ENCODE measurements around the gene CGREF1. TPM values are rescaled to one million over a fixed set of nuclear protein-coding genes. Genes with fewer than 3 reads are reported as not detected.

The CGREF1 gene
- total RNA-seq, 1 donor from 2014 or later: 0.31 TPM

GRCh38 chr2:27159271-27159670, 40.3 kb upstream of the CGREF1 start:
- TF ChIP-seq CTCF (IDR thresholded peaks at IDR 0.05): no peak
- Mint-ChIP-seq H3K4me1 (peaks cover 15% of the 10 kb centered on the region), H3K27ac (no peak overlapping the region), H3K4me3 (no peak overlapping the region), H3K9me3 (no peaks in the 10 kb centered on the region), H3K27me3 (peaks cover 6% of the 10 kb centered on the region), H3K36me3 (ENCODE audit: low read depth) (no peaks in the 10 kb centered on the region)
- POLR2A ChIA-PET: no interaction called here
- DNase-seq: no peak
- no peak for ATAC-seq (ENCODE audit: low read depth)
- intact Hi-C loops (cut with micrococcal nuclease): no loop called here
- CTCF ChIA-PET: no interaction called here

- Mint-ChIP-seq H3K4me3 (no peak overlapping the region), H3K27me3 (peaks cover 9% of the 10 kb centered on the region), H3K9me3 (no peaks in the 10 kb centered on the region), H3K27ac (no peak overlapping the region), H3K4me1 (peaks cover 9% of the 10 kb centered on the region), H3K36me3 (ENCODE audit: low read depth) (no peaks in the 10 kb centered on the region)
- TF ChIP-seq CTCF (IDR thresholded peaks at IDR 0.05): no peak
- no peak for DNase-seq
- ChIA-PET POLR2A (no interaction called here), CTCF (no interaction called here)
- intact Hi-C loops (cut with micrococcal nuclease): no loop called here
- no peak for ATAC-seq (ENCODE audit: low read depth)
These were observed 39.5 kb upstream of the CGREF1 start for GRCh38 chr2:27158468-27158867.

GRCh38 chr2:27155069-27155520, 36.2 kb upstream of the CGREF1 start:
- Mint-ChIP-seq H3K36me3 (ENCODE audit: low read depth) (no peaks in the 10 kb centered on the region), H3K4me3 (no peak overlapping the region), H3K9me3 (no peaks in the 10 kb centered on the region), H3K27ac (no peak overlapping the region), H3K27me3 (peaks cover 15% of the 10 kb centered on the region), H3K4me1 (no peaks in the 10 kb centered on the region)
- TF ChIP-seq CTCF (IDR thresholded peaks at IDR 0.05): no peak
- POLR2A ChIA-PET: no interaction called here
- ATAC-seq (ENCODE audit: low read depth) (no peak), DNase-seq (no peak)
- intact Hi-C loops (cut with micrococcal nuclease): no loop called here
- CTCF ChIA-PET: no interaction called here

GRCh38 chr2:27154488-27154887, 35.6 kb upstream of the CGREF1 start:
- no peaks in the 10 kb centered on the region for H3K36me3 Mint-ChIP-seq (ENCODE audit: low read depth)
- CTCF ChIA-PET: no interaction called here
- TF ChIP-seq CTCF (IDR thresholded peaks at IDR 0.05): no peak
- intact Hi-C loops (cut with micrococcal nuclease): no loop called here
- H3K27me3 Mint-ChIP-seq: peaks cover 15% of the 10 kb centered on the region
- no peak for DNase-seq
- no peak for ATAC-seq (ENCODE audit: low read depth)
- POLR2A ChIA-PET: no interaction called here
- no peaks in the 10 kb centered on the region for H3K9me3 Mint-ChIP-seq
- H3K4me1 Mint-ChIP-seq: no peaks in the 10 kb centered on the region
- no peak overlapping the region for H3K4me3 Mint-ChIP-seq
- no peak overlapping the region for H3K27ac Mint-ChIP-seq

DNA sequence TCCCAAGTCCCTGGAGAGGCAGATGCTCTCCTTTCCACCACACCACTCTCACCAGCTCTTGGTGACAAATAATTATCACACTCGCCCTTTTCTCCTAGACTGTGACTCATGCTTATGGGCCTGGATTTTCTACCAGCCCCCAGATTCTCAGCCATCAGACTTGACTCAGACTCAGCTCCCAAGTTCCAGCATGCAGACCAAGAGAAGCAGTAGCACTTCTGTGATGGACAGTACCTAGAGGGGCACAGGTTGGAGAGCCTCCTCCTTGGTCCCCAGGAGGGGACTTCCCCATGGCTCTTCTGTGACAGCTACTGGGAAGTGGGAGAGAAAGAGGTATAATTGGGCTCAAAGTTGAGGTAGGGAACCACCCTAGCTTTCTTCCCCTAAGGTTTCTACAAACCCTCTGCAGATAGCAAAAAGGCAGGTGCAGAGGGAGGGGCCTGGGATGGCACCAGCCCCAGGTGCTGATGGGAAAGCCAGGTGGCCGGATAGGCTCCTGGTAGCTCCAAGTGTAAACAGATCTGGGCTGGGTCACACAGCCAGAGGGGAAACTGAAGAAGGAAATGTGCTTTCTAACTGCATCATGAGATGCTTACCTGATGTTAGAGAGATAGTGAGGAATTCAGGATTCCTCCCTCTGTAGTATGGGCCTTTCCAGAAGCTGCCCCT, 34.0 kb upstream of the CGREF1 start:
- DNase-seq (no peak), ATAC-seq (ENCODE audit: low read depth) (no peak)
- TF ChIP-seq CTCF (IDR thresholded peaks at IDR 0.05): no peak
- CTCF ChIA-PET: no interaction called here
- Mint-ChIP-seq H3K9me3 (no peaks in the 10 kb centered on the region), H3K4me3 (no peak overlapping the region), H3K27ac (no peak overlapping the region), H3K27me3 (peaks cover 18% of the 10 kb centered on the region), H3K4me1 (no peaks in the 10 kb centered on the region), H3K36me3 (ENCODE audit: low read depth) (no peaks in the 10 kb centered on the region)
- POLR2A ChIA-PET: no interaction called here
- intact Hi-C loops (cut with micrococcal nuclease): no loop called here
